Right lobe of liver (tissue), 6 donors: ENCODE data around the gene DNMT3A. TPM values are rescaled to one million over a fixed set of nuclear protein-coding genes. Genes with fewer than 3 reads are reported as not detected.

ENCODE experiments used
- ATAC-seq, 4 donors: fragments of 200-7000 bp; cut with Tn5 transposase; one replicate each; pipeline ENCODE4 v1.9.1; 2020; ENCODE audit warnings: mild to moderate bottlenecking in 4 of 4, moderate library complexity in 4 of 4
- DNase-seq, 3 donors: peaks; one replicate each; pipeline ENCODE4 v3.0.0-alpha.2; 2020
- H3K27ac ChIP-seq, 3 donors: fragments of 200-600 bp; one replicate each; pipeline ENCODE4 v1.8.0; 2022
- H3K27me3 ChIP-seq, 2 donors: fragments of 200-600 bp; one replicate each; pipeline ENCODE4 v1.8.0; 2022
- H3K36me3 ChIP-seq, 4 donors: fragments of 200-600 bp; sonication (generic) in 1 of 4; one replicate each; pipeline versions ENCODE4 v1.5.1 to v1.8.0; 2017 to 2022; ENCODE audit warnings: control low read depth in 1 of 4
- H3K4me1 ChIP-seq, 4 donors: fragments of 200-600 bp; sonication (generic) in 1 of 4; one replicate each; pipeline versions ENCODE4 v1.5.1 to v1.8.0; 2017 to 2022; ENCODE audit warnings: control low read depth in 1 of 4
- H3K4me3 ChIP-seq, 3 donors: fragments of 200-600 bp; one replicate each; pipeline ENCODE4 v1.8.0; 2022
- H3K9me3 ChIP-seq, 4 donors: fragments of 200-600 bp; sonication (generic) in 1 of 4; one replicate each; pipeline versions ENCODE4 v1.5.1 to v1.8.0; 2017 to 2022; ENCODE audit warnings: control low read depth in 1 of 4
- CTCF ChIP-seq, 4 donors: fragments of 200-600 bp in 3 of 4; fragments of 450-650 bp in 1 of 4; IDR thresholded peaks; one replicate each; pipeline versions ENCODE4 v1.5.1 to v1.8.0; 2016 to 2022; ENCODE audit warnings: antibody characterized with exemption in 4 of 4, mild to moderate bottlenecking in 2 of 4
- POLR2A ChIP-seq: fragments of 450-650 bp; IDR thresholded peaks from one replicate; pipeline ENCODE4 v1.6.1; 2017; ENCODE audit warnings: antibody characterized with exemption, mild to moderate bottlenecking
- WGBS: methylation state at CpG from one replicate; pipeline ENCODE4 v1.1.6; 2018; ENCODE audit warnings: low coverage, low lambda C conversion rate; ENCODE audit not compliant: insufficient coverage; ENCODE audit errors: missing lambda C conversion rate; 5-methylcytosine and 5-hydroxymethylcytosine counted together
- intact Hi-C, 2 donors: fragments of 100-400 bp; cut with DNase I; formaldehyde crosslinking; loops; one replicate each; pipeline versions ENCODE4 v1.11.2 to v1.14.1; 2022
- total RNA-seq, 6 experiments: library from RNA; depleted of rRNA in 2 of 6; stranded (reverse); fragments of >200 nt in 2 of 6; fragmentation: NEBNext Ultra II Directional in 3 of 6; extraction: Animal tissue kit (Norgen Biotek cat#: 25700) in 3 of 6; gene quantifications; one replicate each; pipeline versions ENCODE4 v1.1.0 to v1.2.4, GENCODE V29; 2016 to 2023
- donor health status: DM: no; HTN: yes; CAD: no.
- donor health status: DM: no; HTN: no; CAD: no.
- donor health status: DM: no; HTN: no; CAD: no.
- donor health status: DM: no; HTN: yes; CAD: no.
- donor health status: DM: no; HTN: yes; CAD: no.

DNMT3A gene
- total RNA-seq, 6 experiments from 2014 or later: 4.9 to 13.3 (median 9.3) TPM

GRCh38 chr2:25257032-25257552 is 84.6 kb downstream of the DNMT3A start:
- intact Hi-C loops: no loop called here
- TF ChIP-seq POLR2A: no peak
- TF ChIP-seq CTCF (IDR thresholded peaks at IDR 0.05): no peak
- H3K9me3 ChIP-seq: no peaks in the 10 kb centered on the region
- H3K4me1 ChIP-seq: no peaks in the 10 kb centered on the region
- WGBS: 53% methylated on average over 6 of the region's 9 CpGs
- no peak for DNase-seq
- H3K27ac ChIP-seq: no peak overlapping the region
- ATAC-seq: no peak
- H3K27me3 ChIP-seq: no peaks in the 10 kb centered on the region
- H3K36me3 ChIP-seq: no peaks in the 10 kb centered on the region
- no peak overlapping the region for H3K4me3 ChIP-seq

DNA sequence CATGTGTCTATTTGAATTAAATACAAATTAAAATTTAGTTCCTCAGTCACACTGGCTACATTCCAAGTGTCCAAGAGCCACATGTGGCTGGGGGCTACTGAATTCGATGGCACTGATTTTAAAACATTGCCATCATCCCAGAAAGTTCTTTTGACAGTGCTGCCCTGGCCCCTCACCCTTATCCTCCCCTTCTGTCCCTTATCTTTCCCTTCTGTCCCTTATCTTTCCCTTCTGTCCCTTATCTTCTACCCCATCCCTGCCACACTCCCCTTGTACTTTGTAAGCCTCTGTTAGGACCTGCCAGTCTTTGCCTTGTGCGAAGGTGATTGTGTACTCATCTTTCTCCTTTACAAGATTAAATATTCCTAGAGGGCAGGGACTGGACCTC is 85.2 kb downstream of the DNMT3A start:
- H3K27ac ChIP-seq: no peak overlapping the region
- WGBS: 56% methylated on average over 1 of the region's 2 CpGs
- no peak overlapping the region for H3K4me3 ChIP-seq
- no peak for ATAC-seq
- no peaks in the 10 kb centered on the region for H3K27me3 ChIP-seq
- TF ChIP-seq CTCF (IDR thresholded peaks at IDR 0.05) (no peak), POLR2A (no peak)
- peaks cover 0 to 4% (median under 1%) of the 10 kb centered on the region in 4 donors for H3K4me1 ChIP-seq
- H3K9me3 ChIP-seq: no peaks in the 10 kb centered on the region
- intact Hi-C loops: no loop called here
- DNase-seq: no peak
- H3K36me3 ChIP-seq: no peaks in the 10 kb centered on the region

- H3K36me3 ChIP-seq: no peaks in the 10 kb centered on the region
- no peak for TF ChIP-seq POLR2A
- TF ChIP-seq CTCF (IDR thresholded peaks at IDR 0.05): no peak
- intact Hi-C loops: no loop called here
- no peaks in the 10 kb centered on the region for H3K27me3 ChIP-seq
- H3K27ac ChIP-seq: no peak overlapping the region
- H3K4me1 ChIP-seq: peaks cover 0 to 6% (median 2%) of the 10 kb centered on the region in 4 donors
- no peak overlapping the region for H3K4me3 ChIP-seq
- DNase-seq: no peak
- 88% methylated on average over 11 of the region's 15 CpGs for WGBS
- ATAC-seq: no peak
- H3K9me3 ChIP-seq: no peaks in the 10 kb centered on the region
These were observed 85.8 kb downstream of the DNMT3A start for GRCh38 chr2:25255745-25256487.

GRCh38 chr2:25254961-25255360 is 86.8 kb downstream of the DNMT3A start:
- Histone ChIP-seq H3K27ac (no peak overlapping the region), H3K4me3 (no peak overlapping the region), H3K27me3 (no peaks in the 10 kb centered on the region), H3K36me3 (no peaks in the 10 kb centered on the region), H3K9me3 (no peaks in the 10 kb centered on the region), H3K4me1 (peaks cover 0 to 6% (median 2%) of the 10 kb centered on the region in 4 donors)
- no peak for TF ChIP-seq POLR2A
- no peak for TF ChIP-seq CTCF (IDR thresholded peaks at IDR 0.05)
- ATAC-seq (no peak), DNase-seq (no peak)
- WGBS: 82% methylated on average over 1 of the region's 1 CpG
- intact Hi-C loops: no loop called here
